Panc1 (cell line): ENCODE measurements around the gene GDAP1L1.

Experiments
- POLR2AphosphoS5 ChIP-seq: IDR thresholded peaks from 2 replicates; pipeline ENCODE4 v1.6.1; 2012; ENCODE audit warnings: mild to moderate bottlenecking, low read depth, low read length, moderate library complexity
- SIN3A ChIP-seq: IDR thresholded peaks from 2 replicates; pipeline ENCODE4 v1.6.1; 2012; ENCODE audit warnings: low read depth, mild to moderate bottlenecking, low read length, moderate library complexity, borderline replicate concordance; ENCODE audit not compliant: insufficient read depth
- TCF7L2 ChIP-seq: IDR thresholded peaks from 2 replicates; pipeline ENCODE4 v1.6.1; 2011; ENCODE audit warnings: mild to moderate bottlenecking, low read depth, low read length, inconsistent platforms
- TF ChIP-seq, protein P1 (sequence below): fragments of 450-650 bp; IDR thresholded peaks from 2 replicates; pipeline ENCODE4 v1.5.1; 2017; ENCODE audit warnings: mild to moderate bottlenecking

- TF ChIP-seq, protein P1, sequence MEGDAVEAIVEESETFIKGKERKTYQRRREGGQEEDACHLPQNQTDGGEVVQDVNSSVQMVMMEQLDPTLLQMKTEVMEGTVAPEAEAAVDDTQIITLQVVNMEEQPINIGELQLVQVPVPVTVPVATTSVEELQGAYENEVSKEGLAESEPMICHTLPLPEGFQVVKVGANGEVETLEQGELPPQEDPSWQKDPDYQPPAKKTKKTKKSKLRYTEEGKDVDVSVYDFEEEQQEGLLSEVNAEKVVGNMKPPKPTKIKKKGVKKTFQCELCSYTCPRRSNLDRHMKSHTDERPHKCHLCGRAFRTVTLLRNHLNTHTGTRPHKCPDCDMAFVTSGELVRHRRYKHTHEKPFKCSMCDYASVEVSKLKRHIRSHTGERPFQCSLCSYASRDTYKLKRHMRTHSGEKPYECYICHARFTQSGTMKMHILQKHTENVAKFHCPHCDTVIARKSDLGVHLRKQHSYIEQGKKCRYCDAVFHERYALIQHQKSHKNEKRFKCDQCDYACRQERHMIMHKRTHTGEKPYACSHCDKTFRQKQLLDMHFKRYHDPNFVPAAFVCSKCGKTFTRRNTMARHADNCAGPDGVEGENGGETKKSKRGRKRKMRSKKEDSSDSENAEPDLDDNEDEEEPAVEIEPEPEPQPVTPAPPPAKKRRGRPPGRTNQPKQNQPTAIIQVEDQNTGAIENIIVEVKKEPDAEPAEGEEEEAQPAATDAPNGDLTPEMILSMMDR: no peak
- TF ChIP-seq POLR2AphosphoS5 (no peak), SIN3A (no peak), TCF7L2 (no peak)
Measured at GRCh38 chr20:44200983-44201382, 46.1 kb upstream of the GDAP1L1 start.
